Activated naive CD4-positive, alpha-beta T cell treated with Interleukin-2 at 50 U/mL for 16 hours (primary cell): ENCODE data around the gene TCF25.
"Not testable (repeated sequence)": the region's sequence is repeated elsewhere in the genome, so short reads cannot be mapped to it uniquely, and the experiment has no call there.

ENCODE experiments used
- DNase-seq: peaks from one replicate; pipeline ENCODE4 v3.0.0-alpha.2; 2020

Gene TCF25

GRCh38 chr16:89845417-89845816 lies 28.0 kb upstream of the TCF25 start:
- DNase-seq, result peak; percentile 16

GRCh38 chr16:89847051-89847939 lies 26.1 kb upstream of the TCF25 start:
- DNase-seq, result no peak

GRCh38 chr16:89847940-89848297 lies 25.5 kb upstream of the TCF25 start:
- no peak for DNase-seq

- DNase-seq, result no peak
These were observed 24.4 kb upstream of the TCF25 start for GRCh38 chr16:89848974-89849373.

- DNase-seq, result no peak
These were observed 19.9 kb upstream of the TCF25 start for GRCh38 chr16:89853306-89853993.

- no peak for DNase-seq
These were observed 18.0 kb upstream of the TCF25 start for GRCh38 chr16:89855301-89855945.

- DNase-seq, result no peak
These were observed 17.4 kb upstream of the TCF25 start for GRCh38 chr16:89855986-89856385.

GRCh38 chr16:89858973-89859614 lies 14.3 kb upstream of the TCF25 start:
- DNase-seq, result no peak

GRCh38 chr16:89859615-89860007 lies 13.8 kb upstream of the TCF25 start:
- DNase-seq, result no peak

GRCh38 chr16:89860747-89861304 lies 12.6 kb upstream of the TCF25 start:
- DNase-seq, result peak; percentile 81

GRCh38 chr16:89861648-89862047 lies 11.7 kb upstream of the TCF25 start:
- no peak for DNase-seq

- no peak for DNase-seq
These were observed 10.7 kb upstream of the TCF25 start for GRCh38 chr16:89862732-89863131.

- peak; percentile 52 for DNase-seq
These were observed 9.5 kb upstream of the TCF25 start for GRCh38 chr16:89863741-89864526.

- DNase-seq, result no peak
These were observed 8.9 kb upstream of the TCF25 start for GRCh38 chr16:89864527-89864820.

- DNase-seq, result no peak
These were observed 5.5 kb upstream of the TCF25 start for GRCh38 chr16:89867918-89868317.

GRCh38 chr16:89869911-89870310 lies 3.5 kb upstream of the TCF25 start:
- no peak for DNase-seq

- DNase-seq, result no peak
These were observed 3.0 kb upstream of the TCF25 start for GRCh38 chr16:89870440-89870839.

- DNase-seq, result no peak
These were observed 1.5 kb upstream of the TCF25 start for GRCh38 chr16:89871895-89872294.

- peak; percentile 95 for DNase-seq
These were observed 739 bp downstream of the TCF25 start for GRCh38 chr16:89873972-89874689.

GRCh38 chr16:89879123-89879522 lies 5.7 kb downstream of the TCF25 start:
- DNase-seq, result not testable (repeated sequence)

GRCh38 chr16:89880477-89881367 lies 7.3 kb downstream of the TCF25 start:
- no peak for DNase-seq
